ENCODE results near the gene CACNG1.

The CACNG1 gene

DNA sequence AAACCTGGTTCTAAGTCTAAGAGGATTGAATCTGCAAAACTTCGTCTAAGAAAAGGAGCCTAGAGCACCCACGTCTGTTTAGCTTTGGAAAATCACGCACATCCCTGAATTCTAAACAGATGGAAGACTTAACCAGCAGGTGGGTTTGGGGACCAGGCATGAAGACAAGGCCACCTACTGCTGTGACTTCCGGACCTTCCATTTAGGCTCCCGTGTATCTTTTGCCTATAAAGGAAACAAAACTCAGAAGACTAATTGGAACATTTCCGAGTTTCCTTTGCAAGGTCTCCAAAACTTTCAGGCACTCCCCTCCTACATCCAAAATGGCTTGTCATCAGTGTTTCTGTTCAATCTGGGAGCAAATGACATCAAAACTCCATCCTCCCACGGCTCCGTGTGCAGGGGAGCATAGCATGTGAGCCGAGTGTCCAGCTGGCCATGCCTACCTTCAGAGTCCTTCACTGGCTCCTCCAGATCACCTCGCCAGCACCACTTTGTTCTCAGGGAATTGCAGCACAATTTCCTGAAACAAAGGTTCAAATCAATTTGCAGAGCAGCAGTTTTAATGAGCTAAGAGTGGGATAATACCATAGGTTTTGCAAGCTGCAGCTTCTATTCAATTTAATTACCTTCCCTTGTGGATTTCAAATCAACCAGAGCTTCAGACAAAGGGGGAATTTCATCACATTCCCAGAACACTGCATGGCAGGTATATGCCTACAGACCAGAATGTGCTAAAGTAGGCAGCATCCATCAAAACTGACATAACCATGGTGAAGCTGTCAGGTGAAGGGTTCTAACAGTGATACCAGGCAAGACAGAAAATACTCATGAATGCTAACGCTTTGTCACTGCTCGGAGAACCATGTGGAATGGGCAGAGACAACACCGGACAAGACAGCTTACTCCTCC lies 23.5 kb downstream of the CACNG1 start:
- Mint-ChIP-seq H3K27me3 (no peaks in the 10 kb centered on the region), H3K27ac (no peak overlapping the region), H3K4me1 (no peaks in the 10 kb centered on the region), H3K4me3 (no peak overlapping the region), H3K36me3 (peaks cover 25 to 27% of the 10 kb centered on the region in 2 donors), H3K9me3 (no peaks in the 10 kb centered on the region)
- ATAC-seq (replicated peaks) (no peak), DNase-seq (no peak)

DNA sequence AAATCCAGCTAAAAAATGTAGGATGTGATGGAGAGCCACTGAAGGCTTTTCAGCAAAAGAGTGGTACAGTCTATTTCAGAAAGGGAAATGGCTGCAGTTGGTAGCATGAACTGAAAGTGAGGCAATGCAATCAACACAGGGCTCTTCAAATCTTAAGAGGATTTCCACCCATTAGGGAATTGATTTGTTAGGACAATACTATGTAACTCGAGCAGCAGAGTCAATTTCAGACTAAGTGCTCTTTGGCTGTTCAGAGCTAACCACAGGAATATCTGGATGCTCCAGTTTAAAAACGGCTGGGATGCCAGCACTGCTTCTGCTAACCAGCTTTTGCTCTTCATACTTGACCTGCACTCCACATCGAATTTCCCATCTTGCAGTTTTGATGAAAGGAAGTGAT lies 24.6 kb downstream of the CACNG1 start:
- peaks cover 18 to 20% of the 10 kb centered on the region in 2 donors for H3K36me3 Mint-ChIP-seq
- DNase-seq (no peak), ATAC-seq (replicated peaks) (no peak)
- H3K27me3 Mint-ChIP-seq = no peaks in the 10 kb centered on the region
- no peaks in the 10 kb centered on the region for H3K4me1 Mint-ChIP-seq
- H3K9me3 Mint-ChIP-seq = no peaks in the 10 kb centered on the region
- H3K27ac Mint-ChIP-seq = no peak overlapping the region
- H3K4me3 Mint-ChIP-seq = no peak overlapping the region

DNA sequence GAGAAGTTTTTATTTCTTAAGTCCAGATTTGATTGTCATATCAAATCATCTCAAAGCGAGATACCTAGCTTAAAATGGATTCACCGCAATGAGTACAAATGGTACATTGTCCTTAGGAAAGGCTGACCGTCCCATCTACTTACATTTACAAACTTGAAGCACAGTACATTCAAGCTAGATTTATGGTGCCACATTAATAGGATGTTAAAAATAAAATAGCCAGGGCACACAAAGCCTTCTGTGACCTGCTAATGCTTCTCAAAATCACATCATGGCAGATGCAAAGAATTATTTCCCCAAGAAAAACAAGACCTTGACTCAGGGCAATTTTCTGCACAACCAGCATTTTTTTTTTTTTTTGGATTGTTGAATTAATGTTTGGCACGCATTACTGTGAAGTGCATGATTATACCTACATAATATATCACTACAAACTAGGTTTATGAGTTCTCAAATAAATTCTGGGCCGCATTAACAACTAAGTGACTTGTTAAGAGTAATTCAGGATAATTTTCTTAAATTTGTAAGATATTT lies 25.3 kb downstream of the CACNG1 start:
- Mint-ChIP-seq H3K36me3 (peaks cover 15 to 19% of the 10 kb centered on the region in 2 donors), H3K27ac (no peak overlapping the region), H3K9me3 (no peaks in the 10 kb centered on the region), H3K4me3 (no peak overlapping the region), H3K4me1 (no peaks in the 10 kb centered on the region), H3K27me3 (no peaks in the 10 kb centered on the region)
- no peak for DNase-seq
- no peak for ATAC-seq (replicated peaks)

DNA sequence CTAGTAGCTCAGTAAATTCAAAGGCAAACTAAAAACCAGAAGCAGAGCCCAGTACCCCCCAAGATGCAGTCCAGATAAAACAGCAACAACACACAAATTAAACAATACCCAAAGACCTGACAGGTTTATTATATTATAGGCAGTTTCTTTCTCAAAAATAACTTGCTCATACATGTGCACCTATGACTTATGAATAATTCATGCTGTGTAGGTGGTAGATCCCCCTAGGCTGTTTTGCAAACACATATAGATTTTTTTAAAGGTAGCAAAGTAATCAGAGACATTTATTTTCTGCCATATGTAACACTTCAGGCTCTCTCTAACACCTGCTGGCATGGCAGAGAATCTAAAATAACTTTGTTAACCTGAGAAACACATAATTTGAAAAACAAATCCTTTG lies 27.2 kb downstream of the CACNG1 start:
- H3K36me3 Mint-ChIP-seq = peaks cover 13 to 24% of the 10 kb centered on the region in 2 donors
- no peaks in the 10 kb centered on the region for H3K9me3 Mint-ChIP-seq
- DNase-seq = no peak
- no peak overlapping the region for H3K27ac Mint-ChIP-seq
- no peaks in the 10 kb centered on the region for H3K27me3 Mint-ChIP-seq
- no peak for ATAC-seq (replicated peaks)
- no peak overlapping the region for H3K4me3 Mint-ChIP-seq
- H3K4me1 Mint-ChIP-seq = no peaks in the 10 kb centered on the region

DNA sequence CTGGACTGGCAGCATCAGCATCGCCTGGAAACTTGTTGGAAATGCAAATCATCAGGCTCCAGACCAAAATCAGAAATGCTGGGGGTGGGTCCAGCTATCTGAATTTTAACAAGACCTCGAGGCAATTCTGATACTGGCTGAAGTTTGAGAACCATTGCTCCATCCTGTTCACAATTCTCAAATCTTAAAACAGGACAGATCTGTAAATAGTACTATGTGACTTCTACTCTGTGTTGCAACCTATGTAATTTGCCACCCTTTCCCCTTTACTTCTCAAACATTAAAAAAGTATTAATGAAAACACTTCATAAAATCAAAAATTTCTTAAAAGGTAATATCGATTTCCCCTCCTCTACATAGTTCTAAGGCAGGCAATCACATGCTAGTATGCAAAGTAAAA lies 28.5 kb downstream of the CACNG1 start:
- no peaks in the 10 kb centered on the region for H3K4me1 Mint-ChIP-seq
- no peak overlapping the region for H3K27ac Mint-ChIP-seq
- H3K36me3 Mint-ChIP-seq = peaks cover 10 to 25% of the 10 kb centered on the region in 2 donors
- DNase-seq (no peak), ATAC-seq (replicated peaks) (no peak)
- no peak overlapping the region for H3K4me3 Mint-ChIP-seq
- H3K27me3 Mint-ChIP-seq = no peaks in the 10 kb centered on the region
- H3K9me3 Mint-ChIP-seq = no peaks in the 10 kb centered on the region

DNA sequence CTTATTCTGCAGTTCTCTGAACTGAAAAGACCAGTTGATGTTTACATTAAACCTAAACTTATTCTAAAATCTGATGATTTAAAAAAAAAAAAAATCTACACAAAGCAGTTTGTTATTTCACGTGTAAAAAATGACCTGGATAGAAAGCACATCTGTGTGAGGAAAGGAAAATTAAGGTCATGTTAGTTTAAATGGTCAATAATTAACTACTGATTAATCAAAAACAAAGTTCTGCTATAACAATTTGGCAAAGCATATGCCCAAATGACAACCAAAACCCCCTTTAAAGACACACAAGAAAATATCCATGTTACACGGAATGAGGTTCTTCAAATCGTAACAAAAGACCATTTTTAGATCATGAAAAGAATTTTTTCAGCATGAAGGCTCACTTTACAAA lies 30.4 kb downstream of the CACNG1 start:
- H3K27ac Mint-ChIP-seq = no peak overlapping the region
- DNase-seq (no peak), ATAC-seq (replicated peaks) (no peak)
- no peaks in the 10 kb centered on the region for H3K4me1 Mint-ChIP-seq
- no peaks in the 10 kb centered on the region for H3K9me3 Mint-ChIP-seq
- peaks cover 10 to 26% of the 10 kb centered on the region in 2 donors for H3K36me3 Mint-ChIP-seq
- no peak overlapping the region for H3K4me3 Mint-ChIP-seq
- H3K27me3 Mint-ChIP-seq = no peaks in the 10 kb centered on the region

DNA sequence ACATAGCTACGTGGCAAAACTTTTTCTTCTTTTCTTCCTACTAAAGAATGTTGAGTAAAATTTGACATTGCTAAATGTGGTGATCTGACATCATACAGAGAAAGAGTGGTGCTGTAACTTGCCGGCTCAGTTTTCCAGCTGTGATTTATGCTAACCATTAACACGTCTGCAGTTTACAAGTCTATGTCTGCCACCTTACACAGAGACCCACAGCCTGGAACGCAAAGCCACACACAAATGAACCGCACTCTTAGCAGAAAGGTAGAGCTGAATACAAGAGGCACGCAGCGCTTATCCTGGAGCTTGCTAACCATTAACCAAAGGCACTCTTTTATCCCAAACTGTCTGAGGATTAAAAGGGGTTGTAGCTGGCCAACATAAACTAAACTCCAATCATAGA lies 31.9 kb downstream of the CACNG1 start:
- Mint-ChIP-seq H3K4me1 (peaks cover 1 to 5% of the 10 kb centered on the region in 2 donors), H3K9me3 (no peaks in the 10 kb centered on the region), H3K27ac (no peak overlapping the region), H3K36me3 (peaks cover 11 to 28% of the 10 kb centered on the region in 2 donors), H3K27me3 (no peaks in the 10 kb centered on the region), H3K4me3 (no peak overlapping the region)
- ATAC-seq (replicated peaks) = no peak
- DNase-seq = no peak

DNA sequence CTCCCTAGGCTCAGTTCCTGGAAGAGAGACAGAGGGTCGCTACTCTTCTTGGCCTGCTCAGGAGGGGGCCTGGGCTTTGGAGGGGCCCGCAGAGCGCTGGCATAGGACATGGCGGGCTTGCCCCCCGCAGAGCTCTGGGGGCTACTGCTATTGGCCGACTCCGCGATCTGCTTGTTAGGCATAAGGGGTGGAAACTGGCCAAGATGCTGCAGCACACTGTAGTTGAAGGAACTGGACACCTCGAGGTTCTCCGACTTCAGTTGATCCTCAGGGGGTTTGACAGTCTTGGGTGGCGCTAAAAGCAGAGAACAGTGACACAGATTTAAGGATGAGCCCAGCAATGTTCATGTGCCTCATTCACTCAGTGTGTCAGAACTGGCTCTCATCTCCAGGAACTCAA lies 33.9 kb downstream of the CACNG1 start:
- H3K36me3 Mint-ChIP-seq = peaks cover 18 to 24% of the 10 kb centered on the region in 2 donors
- ATAC-seq (replicated peaks) (no peak), DNase-seq (no peak)
- H3K27ac Mint-ChIP-seq = no peak overlapping the region
- H3K4me3 Mint-ChIP-seq = no peak overlapping the region
- no peaks in the 10 kb centered on the region for H3K9me3 Mint-ChIP-seq
- no peaks in the 10 kb centered on the region for H3K27me3 Mint-ChIP-seq
- peaks cover 7 to 17% of the 10 kb centered on the region in 2 donors for H3K4me1 Mint-ChIP-seq

DNA sequence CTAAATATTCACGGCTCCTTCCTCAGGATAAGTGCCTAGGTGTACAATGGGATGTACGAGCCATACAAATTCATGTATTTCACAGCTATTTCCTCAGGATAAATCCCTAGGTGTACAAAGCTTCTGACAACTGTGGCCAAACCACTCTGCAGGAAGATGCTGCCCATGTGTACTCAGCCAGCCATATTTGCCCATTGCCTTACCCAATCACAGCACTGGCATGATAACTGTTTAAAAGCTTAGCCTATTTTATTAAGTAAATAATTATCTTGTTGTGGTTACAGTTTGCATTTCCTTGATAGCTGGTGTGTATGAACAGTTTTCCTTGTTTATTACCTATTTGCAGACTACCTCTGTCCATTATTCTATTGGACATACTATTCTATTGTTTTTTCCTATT lies 35.1 kb downstream of the CACNG1 start:
- H3K4me1 Mint-ChIP-seq = peaks cover 8 to 21% of the 10 kb centered on the region in 2 donors
- peaks cover 18 to 20% of the 10 kb centered on the region in 2 donors for H3K36me3 Mint-ChIP-seq
- no peaks in the 10 kb centered on the region for H3K27me3 Mint-ChIP-seq
- ATAC-seq (replicated peaks) (no peak), DNase-seq (no peak)
- H3K9me3 Mint-ChIP-seq = no peaks in the 10 kb centered on the region
- no peak overlapping the region for H3K4me3 Mint-ChIP-seq
- H3K27ac Mint-ChIP-seq = no peak overlapping the region

DNA sequence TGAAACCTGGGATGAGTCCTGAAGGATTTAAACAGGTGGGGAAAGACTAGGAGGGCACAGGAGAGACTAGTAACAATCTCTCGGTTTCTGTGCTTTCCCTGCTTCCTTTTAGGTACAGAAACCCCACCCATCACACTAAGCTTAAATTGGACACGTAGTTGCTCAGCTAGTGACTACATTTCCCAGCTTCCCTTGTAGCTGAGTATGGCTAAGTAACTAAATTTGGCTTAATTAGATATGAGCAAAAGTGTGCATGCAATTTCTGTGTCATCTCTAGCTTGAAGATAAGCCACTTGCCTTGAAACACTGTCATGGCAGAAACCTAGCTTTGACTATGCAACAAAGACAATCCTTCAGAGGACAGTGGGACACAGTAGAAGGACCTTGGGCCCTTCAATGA lies 36.5 kb downstream of the CACNG1 start:
- H3K36me3 Mint-ChIP-seq = peaks cover 22 to 30% of the 10 kb centered on the region in 2 donors
- no peaks in the 10 kb centered on the region for H3K9me3 Mint-ChIP-seq
- H3K27me3 Mint-ChIP-seq = no peaks in the 10 kb centered on the region
- H3K4me3 Mint-ChIP-seq = no peak overlapping the region
- ATAC-seq (replicated peaks) = no peak
- no peak for DNase-seq
- peak overlapping the region; percentile 59 for H3K27ac Mint-ChIP-seq
- H3K4me1 Mint-ChIP-seq = peaks cover 8 to 21% of the 10 kb centered on the region in 2 donors

DNA sequence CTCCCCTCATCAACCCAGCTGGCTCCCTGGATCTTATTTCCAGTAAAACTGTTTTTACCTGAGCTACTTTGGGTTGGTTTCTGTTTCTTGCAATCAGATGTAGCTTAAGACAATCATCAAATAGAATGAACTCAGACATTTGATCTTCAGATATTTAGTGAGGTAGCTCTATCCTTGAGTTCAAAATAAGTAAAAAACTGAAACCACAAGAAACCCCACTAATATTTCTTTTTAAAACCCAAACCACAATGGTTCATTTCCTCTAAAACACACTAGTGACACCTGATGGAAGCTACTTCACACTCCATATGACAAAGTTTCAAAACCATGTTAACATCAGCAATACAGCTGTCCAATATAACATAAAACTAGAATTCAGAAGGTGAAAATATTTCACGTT lies 37.8 kb downstream of the CACNG1 start:
- Mint-ChIP-seq H3K4me3 (peak overlapping the region in 1 of 2 donors; percentile 14), H3K27ac (no peak overlapping the region), H3K27me3 (no peaks in the 10 kb centered on the region), H3K36me3 (peaks cover 22 to 33% of the 10 kb centered on the region in 2 donors), H3K4me1 (peaks cover 8 to 21% of the 10 kb centered on the region in 2 donors), H3K9me3 (no peaks in the 10 kb centered on the region)
- ATAC-seq (replicated peaks) = peak; percentile 79 to 84
- DNase-seq = no peak

DNA sequence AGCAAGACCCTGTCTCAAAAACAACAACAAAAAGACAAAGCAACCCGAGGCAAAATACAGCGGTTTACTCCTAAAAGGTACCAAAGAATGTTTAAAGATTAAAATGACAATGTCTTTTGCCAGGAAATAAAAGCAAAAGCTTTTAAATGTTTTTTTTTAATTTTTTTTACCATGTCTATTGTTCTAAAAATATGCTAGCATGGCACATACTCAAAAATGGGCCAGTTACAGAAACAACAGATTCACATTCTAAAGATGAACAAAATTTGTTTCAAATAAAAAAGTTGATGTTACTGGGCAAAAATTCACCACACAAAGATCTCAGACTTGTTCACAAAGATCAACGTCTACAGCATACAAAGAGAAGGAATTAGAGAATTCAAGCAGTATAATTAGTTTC lies 41.1 kb downstream of the CACNG1 start:
- DNase-seq = no peak
- peaks cover 21 to 32% of the 10 kb centered on the region in 2 donors for H3K36me3 Mint-ChIP-seq
- H3K27me3 Mint-ChIP-seq = no peaks in the 10 kb centered on the region
- no peak overlapping the region for H3K27ac Mint-ChIP-seq
- H3K4me3 Mint-ChIP-seq = no peak overlapping the region
- no peak for ATAC-seq (replicated peaks)
- H3K4me1 Mint-ChIP-seq = peaks cover 7 to 21% of the 10 kb centered on the region in 2 donors
- no peaks in the 10 kb centered on the region for H3K9me3 Mint-ChIP-seq

DNA sequence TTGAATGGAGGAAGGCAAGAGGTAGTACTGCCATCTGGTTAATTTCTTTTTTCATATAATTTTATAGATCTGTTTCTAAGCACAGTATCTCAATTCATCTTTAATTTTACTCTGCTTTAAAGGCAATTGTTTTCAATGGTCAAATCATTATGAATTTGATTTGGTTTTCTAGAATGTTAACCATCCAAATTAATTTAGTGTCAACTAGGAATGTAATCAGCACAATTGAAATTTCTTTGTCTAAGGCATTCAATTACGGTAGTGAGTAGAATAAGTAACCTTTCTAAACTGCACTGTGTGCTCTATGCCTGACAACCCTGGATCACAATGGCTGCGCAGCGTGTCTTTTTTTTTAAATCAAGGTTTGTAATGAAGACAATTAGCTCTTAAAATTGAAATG lies 44.3 kb downstream of the CACNG1 start:
- ATAC-seq (replicated peaks) (no peak), DNase-seq (no peak)
- no peak overlapping the region for H3K27ac Mint-ChIP-seq
- no peaks in the 10 kb centered on the region for H3K9me3 Mint-ChIP-seq
- no peak overlapping the region for H3K4me3 Mint-ChIP-seq
- peaks cover 16 to 38% of the 10 kb centered on the region in 2 donors for H3K36me3 Mint-ChIP-seq
- H3K4me1 Mint-ChIP-seq = peaks cover under 1 to 1% of the 10 kb centered on the region in 2 donors
- H3K27me3 Mint-ChIP-seq = no peaks in the 10 kb centered on the region

DNA sequence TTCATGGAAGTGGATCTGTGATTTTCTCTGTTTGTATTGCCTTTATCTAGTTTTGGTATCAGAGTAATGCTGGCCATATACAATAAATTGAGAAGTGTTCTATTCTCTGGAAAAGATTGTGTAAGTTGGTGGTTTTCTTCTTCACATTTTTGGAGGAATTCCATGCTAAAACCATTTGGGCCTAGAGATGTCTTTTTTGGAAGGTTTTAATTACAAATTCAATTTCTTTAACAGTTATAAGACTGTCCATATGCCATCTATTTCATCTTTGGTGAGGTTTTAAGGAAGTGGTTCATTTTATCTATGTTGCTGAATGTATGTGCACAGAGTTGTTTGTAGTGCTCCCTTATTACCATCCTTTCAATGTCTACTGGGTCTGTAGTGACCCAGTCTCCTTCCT lies 46.0 kb downstream of the CACNG1 start:
- no peak for ATAC-seq (replicated peaks)
- Mint-ChIP-seq H3K27ac (no peak overlapping the region), H3K27me3 (no peaks in the 10 kb centered on the region), H3K9me3 (no peaks in the 10 kb centered on the region), H3K36me3 (peaks cover 21 to 43% of the 10 kb centered on the region in 2 donors), H3K4me1 (peaks cover 2 to 7% of the 10 kb centered on the region in 2 donors), H3K4me3 (no peak overlapping the region)
- no peak for DNase-seq

DNA sequence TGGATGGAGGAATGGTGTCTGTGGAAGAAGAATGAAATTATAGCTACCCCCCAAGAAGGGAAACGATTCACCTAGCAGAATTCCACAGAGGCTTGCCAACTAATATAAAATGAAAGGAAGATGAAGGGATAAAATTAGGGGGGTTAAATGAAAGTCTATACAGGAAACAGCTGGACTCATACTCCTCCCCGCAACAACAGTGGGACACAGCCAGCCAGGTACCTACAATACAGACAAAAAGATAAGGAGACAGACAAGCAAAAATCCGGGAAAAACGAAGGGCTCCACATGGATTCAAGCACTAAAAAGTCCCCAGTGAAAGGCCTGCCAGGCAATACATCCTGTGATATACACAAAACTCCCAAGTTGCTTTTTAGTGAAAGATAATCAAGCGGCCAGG lies 47.9 kb downstream of the CACNG1 start:
- no peak for DNase-seq
- peaks cover 8 to 12% of the 10 kb centered on the region in 2 donors for H3K4me1 Mint-ChIP-seq
- H3K27ac Mint-ChIP-seq = no peak overlapping the region
- no peaks in the 10 kb centered on the region for H3K9me3 Mint-ChIP-seq
- peaks cover 17 to 43% of the 10 kb centered on the region in 2 donors for H3K36me3 Mint-ChIP-seq
- no peak overlapping the region for H3K4me3 Mint-ChIP-seq
- no peaks in the 10 kb centered on the region for H3K27me3 Mint-ChIP-seq
- ATAC-seq (replicated peaks) = no peak
